ENCODE data around the gene ATP7B. TPM values are rescaled to one million over a fixed set of nuclear protein-coding genes. Genes with fewer than 3 reads are reported as not detected.
"Not testable (repeated sequence)": the region's sequence is repeated elsewhere in the genome, so short reads cannot be mapped to it uniquely, and the experiment has no call there.

The ATP7B gene
- polyA plus RNA-seq (2013, experiment 1 of 2) = 3.2 TPM
- 4.1 TPM for polyA plus RNA-seq (2013, experiment 2 of 2)

DNA sequence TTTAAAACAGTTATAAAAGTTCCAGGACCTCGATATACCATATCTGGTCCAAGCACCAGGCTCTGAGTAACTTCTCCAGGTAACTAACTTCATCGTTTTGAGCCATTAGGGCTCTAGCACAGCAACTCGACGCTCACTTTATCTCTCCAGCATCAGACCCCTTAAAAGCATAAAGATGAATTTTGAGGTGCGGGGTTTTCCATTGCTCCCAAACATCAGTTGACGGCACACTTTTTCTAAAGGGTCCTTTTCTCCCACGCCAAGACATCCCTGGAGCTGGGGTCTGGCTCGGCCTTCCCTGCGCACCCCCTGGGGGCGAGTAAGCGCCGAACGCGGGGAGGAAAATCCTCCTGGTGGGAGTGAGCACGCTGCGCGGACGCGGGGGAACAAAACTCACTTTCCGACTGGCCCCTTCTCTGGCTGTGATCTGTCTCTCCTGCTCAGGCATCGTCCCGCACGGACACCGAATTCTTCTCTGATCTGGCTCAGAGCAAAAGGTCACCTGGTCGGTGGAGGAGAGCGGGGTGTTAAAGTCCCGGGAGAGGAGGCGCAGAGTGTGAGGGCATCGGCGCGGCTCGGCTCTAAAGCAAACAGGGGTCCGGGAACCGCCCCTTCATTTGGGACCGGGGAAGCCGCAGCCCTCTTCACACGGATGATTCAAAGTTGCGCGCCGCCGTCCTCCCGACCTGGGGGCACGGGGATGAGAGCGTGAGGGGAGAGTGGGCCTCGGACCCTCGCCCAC, at the start of gene ATP7B:
Gene ATP7B, minus strand, starts transcription at position 561 of the 742 bp plus-strand sequence. Its CDS starts 113 bp downstream, at position 448.
- peak within 1 kb of the TSS; percentile 70 for H3K27ac ChIP-seq (ENCODE audit: low read depth, low read length)
- 4% methylated on average over 46 of the region's 46 CpGs for WGBS
- H3K36me3 ChIP-seq (ENCODE audit: insufficient read depth, low read length) = peaks cover 8% of the 10 kb centered on the region; the same call in 1 of the 2 replicates
- H3K4me1 ChIP-seq (ENCODE audit: insufficient read depth, low read length) = no peaks in the 10 kb centered on the region
- peak within 1 kb of the TSS; percentile 92 for H3K9ac ChIP-seq (ENCODE audit: low read depth, low read length)
- peak within 1 kb of the TSS; percentile 99 for H3K4me3 ChIP-seq (ENCODE audit: low read length)
- peaks cover 3% of the 10 kb centered on the region; the same call in 1 of the 2 replicates for H3K9me3 ChIP-seq (ENCODE audit: insufficient read depth, low read depth, low read length)
- peaks cover 26% of the 10 kb centered on the region for H3K27me3 ChIP-seq (ENCODE audit: insufficient read depth, low read length)

DNA sequence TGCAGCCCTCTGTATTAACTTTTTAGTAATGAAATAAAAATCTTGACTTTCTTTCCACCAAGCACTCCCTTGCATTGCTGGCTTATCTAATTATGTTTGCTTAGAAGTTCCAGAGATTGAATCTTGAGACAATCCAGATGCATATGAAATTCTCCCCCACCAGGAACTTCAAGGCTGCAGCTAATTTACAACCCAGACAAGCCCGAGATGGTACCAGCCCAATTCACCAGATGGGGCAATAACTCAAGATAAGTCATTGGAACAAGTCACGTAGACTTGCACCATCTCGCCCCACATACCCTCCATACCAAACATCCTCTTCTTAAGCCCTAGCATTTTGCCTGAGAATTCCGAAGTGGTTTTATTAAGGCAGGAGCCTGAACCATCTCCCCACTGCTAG, 42.2 kb upstream of the ATP7B start:
- peaks cover 9% of the 10 kb centered on the region; the same call in 1 of the 2 replicates for H3K4me1 ChIP-seq (ENCODE audit: insufficient read depth, low read length)
- no peak overlapping the region for H3K27ac ChIP-seq (ENCODE audit: low read depth, low read length)
- 87% methylated on average over 4 of the region's 4 CpGs for WGBS
- no peaks in the 10 kb centered on the region for H3K9me3 ChIP-seq (ENCODE audit: insufficient read depth, low read depth, low read length)
- no peaks in the 10 kb centered on the region for H3K36me3 ChIP-seq (ENCODE audit: insufficient read depth, low read length)
- H3K9ac ChIP-seq (ENCODE audit: low read depth, low read length) = no peak overlapping the region
- H3K4me3 ChIP-seq (ENCODE audit: low read length) = no peak overlapping the region
- no peaks in the 10 kb centered on the region for H3K27me3 ChIP-seq (ENCODE audit: insufficient read depth, low read length)

DNA sequence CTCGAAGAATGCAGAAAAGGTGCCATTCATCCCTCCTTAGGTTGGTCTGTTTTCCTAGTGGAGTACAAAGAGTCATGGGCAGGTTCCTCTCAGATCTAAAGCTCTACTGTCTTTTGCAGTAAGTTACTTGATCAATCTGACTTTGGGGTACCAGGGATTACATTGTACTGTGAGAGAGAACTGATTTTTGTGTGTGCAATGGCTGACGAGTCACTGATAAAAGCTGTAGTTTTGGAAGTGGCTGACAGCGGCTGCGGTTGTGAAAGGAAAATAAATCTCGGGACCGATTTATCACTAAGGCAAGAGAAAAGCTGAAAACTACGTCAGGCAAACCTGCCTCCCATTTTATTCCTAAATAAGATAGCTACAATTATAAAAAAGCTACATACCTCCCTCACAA, 40.1 kb upstream of the ATP7B start:
- Histone ChIP-seq H3K9me3 (ENCODE audit: insufficient read depth, low read depth, low read length) (no peaks in the 10 kb centered on the region), H3K9ac (ENCODE audit: low read depth, low read length) (no peak overlapping the region), H3K4me3 (ENCODE audit: low read length) (no peak overlapping the region), H3K27ac (ENCODE audit: low read depth, low read length) (no peak overlapping the region), H3K27me3 (ENCODE audit: insufficient read depth, low read length) (no peaks in the 10 kb centered on the region), H3K4me1 (ENCODE audit: insufficient read depth, low read length) (peaks cover 9% of the 10 kb centered on the region; the same call in 1 of the 2 replicates), H3K36me3 (ENCODE audit: insufficient read depth, low read length) (no peaks in the 10 kb centered on the region)
- WGBS = 92% methylated on average over 7 of the region's 7 CpGs

DNA sequence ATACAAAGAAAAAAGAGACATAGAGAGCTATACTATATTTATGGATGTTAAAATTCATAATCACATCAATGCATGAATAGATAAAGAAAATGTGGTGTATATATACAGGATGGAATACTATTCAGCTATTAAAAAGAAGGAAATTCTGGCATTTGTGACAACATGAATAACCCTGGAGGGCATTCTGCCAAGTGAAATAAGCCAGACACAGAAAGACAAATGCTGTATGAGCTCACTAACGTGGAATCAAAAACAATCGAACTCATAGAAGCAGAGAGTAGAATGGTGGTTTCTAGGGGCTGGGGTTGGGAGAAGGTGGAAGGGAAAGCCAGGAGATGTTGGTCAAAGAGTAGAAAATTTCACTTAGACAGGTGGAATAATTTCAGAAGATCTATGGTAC, 37.3 kb upstream of the ATP7B start:
- Histone ChIP-seq H3K36me3 (ENCODE audit: insufficient read depth, low read length) (no peaks in the 10 kb centered on the region), H3K27ac (ENCODE audit: low read depth, low read length) (no peak overlapping the region), H3K27me3 (ENCODE audit: insufficient read depth, low read length) (no peaks in the 10 kb centered on the region), H3K9ac (ENCODE audit: low read depth, low read length) (no peak overlapping the region), H3K4me3 (ENCODE audit: low read length) (no peak overlapping the region), H3K4me1 (ENCODE audit: insufficient read depth, low read length) (peaks cover 9% of the 10 kb centered on the region; the same call in 1 of the 2 replicates), H3K9me3 (ENCODE audit: insufficient read depth, low read depth, low read length) (no peaks in the 10 kb centered on the region)
- 97% methylated on average over 2 of the region's 2 CpGs for WGBS

DNA sequence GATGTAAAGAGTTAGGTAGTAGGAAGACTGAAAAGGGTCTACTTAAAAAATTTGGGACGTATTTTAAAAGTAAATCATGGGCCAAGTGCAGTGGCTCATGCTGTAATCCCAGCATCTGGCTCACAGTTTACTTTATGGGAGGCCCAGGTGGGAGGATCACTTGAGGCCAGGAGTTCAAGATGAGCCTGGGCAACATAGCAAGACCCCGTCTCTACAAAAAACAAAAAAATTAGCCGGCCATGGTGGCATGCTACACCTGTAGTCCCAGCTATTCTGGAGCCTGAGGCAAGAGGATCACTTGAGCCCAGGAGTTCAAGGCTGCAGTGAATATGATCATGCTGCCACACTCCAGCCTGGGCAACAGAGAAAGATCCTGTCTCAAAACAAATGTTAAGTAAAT, 36.2 kb upstream of the ATP7B start:
- Histone ChIP-seq H3K4me3 (ENCODE audit: low read length) (no peak overlapping the region), H3K9ac (ENCODE audit: low read depth, low read length) (no peak overlapping the region), H3K4me1 (ENCODE audit: insufficient read depth, low read length) (peaks cover 9% of the 10 kb centered on the region; the same call in 1 of the 2 replicates), H3K27ac (ENCODE audit: low read depth, low read length) (no peak overlapping the region), H3K36me3 (ENCODE audit: insufficient read depth, low read length) (no peaks in the 10 kb centered on the region), H3K27me3 (ENCODE audit: insufficient read depth, low read length) (no peaks in the 10 kb centered on the region), H3K9me3 (ENCODE audit: insufficient read depth, low read depth, low read length) (no peaks in the 10 kb centered on the region)
- WGBS = 92% methylated on average over 3 of the region's 3 CpGs

DNA sequence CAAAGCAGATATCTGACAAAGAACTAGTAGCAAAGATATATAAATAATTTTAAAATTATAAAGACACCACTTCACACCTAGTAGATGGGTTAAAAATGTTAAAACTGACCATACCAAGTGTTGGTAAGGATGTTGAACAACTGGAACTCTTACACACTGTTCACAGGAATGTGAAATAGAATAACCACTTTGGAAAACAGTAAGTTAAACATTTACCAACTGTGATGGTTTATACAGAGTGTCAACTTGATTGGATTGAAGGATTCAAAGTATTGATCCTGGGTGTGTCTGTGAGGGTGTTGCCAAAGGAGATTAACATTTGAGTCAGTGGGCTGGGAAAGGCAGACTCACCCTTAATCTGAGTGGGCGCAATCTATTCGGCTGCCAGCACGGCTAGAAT, 32.4 kb upstream of the ATP7B start:
- Histone ChIP-seq H3K4me1 (ENCODE audit: insufficient read depth, low read length) (no peaks in the 10 kb centered on the region), H3K36me3 (ENCODE audit: insufficient read depth, low read length) (no peaks in the 10 kb centered on the region), H3K27ac (ENCODE audit: low read depth, low read length) (no peak overlapping the region), H3K4me3 (ENCODE audit: low read length) (no peak overlapping the region), H3K27me3 (ENCODE audit: insufficient read depth, low read length) (no peaks in the 10 kb centered on the region), H3K9ac (ENCODE audit: low read depth, low read length) (no peak overlapping the region), H3K9me3 (ENCODE audit: insufficient read depth, low read depth, low read length) (no peaks in the 10 kb centered on the region)
- 95% methylated on average over 3 of the region's 3 CpGs for WGBS

DNA sequence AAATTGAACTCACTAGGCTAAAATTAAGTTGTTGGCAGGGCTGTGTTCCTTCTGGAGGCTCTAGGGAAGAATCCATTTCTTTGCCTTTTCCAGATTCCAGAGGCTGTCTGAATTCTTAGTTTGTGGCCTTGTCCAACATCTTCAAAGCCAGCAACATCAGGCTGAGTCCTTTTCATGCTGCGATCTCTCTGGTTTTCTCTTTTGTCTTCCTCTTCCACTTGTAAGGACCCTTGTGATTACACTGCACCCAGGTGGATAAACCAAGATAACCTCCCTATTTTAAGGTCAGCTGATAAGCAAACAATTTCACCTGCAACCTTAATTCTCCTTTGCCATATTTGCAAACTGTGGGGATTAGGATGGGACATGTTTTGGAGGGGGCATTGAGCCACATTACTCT, 24.8 kb upstream of the ATP7B start:
- Histone ChIP-seq H3K27me3 (ENCODE audit: insufficient read depth, low read length) (no peaks in the 10 kb centered on the region), H3K36me3 (ENCODE audit: insufficient read depth, low read length) (no peaks in the 10 kb centered on the region; the same call in 1 of the 2 replicates), H3K27ac (ENCODE audit: low read depth, low read length) (no peak overlapping the region), H3K4me3 (ENCODE audit: low read length) (no peak overlapping the region), H3K9ac (ENCODE audit: low read depth, low read length) (no peak overlapping the region), H3K4me1 (ENCODE audit: insufficient read depth, low read length) (no peaks in the 10 kb centered on the region), H3K9me3 (ENCODE audit: insufficient read depth, low read depth, low read length) (no peaks in the 10 kb centered on the region)
- 83% methylated on average over 1 of the region's 1 CpG for WGBS

DNA sequence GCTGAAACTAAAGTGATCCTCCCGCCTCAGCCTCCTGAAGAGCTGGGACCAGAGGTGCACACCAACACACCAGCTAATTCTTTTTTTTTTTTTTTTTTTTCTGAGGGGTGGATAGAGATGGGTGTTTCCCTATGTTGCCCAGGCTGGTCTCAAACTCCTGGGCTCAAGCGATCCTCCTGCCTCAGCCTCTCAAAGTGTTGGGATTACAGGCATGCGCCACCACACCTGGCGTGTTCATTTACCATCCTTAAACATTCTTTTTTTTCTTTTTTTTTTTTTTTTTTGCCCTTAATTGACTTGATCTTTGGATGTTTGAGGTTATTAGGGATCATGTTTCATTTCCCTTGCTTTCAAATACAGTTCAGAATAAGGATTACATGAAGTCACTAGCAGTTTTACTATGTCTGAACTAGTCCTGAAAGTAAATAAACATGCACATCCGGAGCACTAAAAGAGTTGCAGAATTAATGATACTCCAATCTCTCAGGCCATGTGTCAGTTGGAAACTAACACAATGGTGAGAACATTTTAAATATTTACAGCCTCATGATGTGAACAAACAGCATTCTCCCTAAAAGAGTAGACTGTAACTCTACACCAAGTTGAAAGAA, 23.5 kb upstream of the ATP7B start:
- no peak overlapping the region for H3K27ac ChIP-seq (ENCODE audit: low read depth, low read length)
- H3K36me3 ChIP-seq (ENCODE audit: insufficient read depth, low read length) = peaks cover 3% of the 10 kb centered on the region; the same call in 1 of the 2 replicates
- H3K27me3 ChIP-seq (ENCODE audit: insufficient read depth, low read length) = no peaks in the 10 kb centered on the region
- H3K4me1 ChIP-seq (ENCODE audit: insufficient read depth, low read length) = no peaks in the 10 kb centered on the region
- 94% methylated on average over 4 of the region's 5 CpGs for WGBS
- H3K4me3 ChIP-seq (ENCODE audit: low read length) = no peak overlapping the region
- H3K9me3 ChIP-seq (ENCODE audit: insufficient read depth, low read depth, low read length) = peaks cover 4% of the 10 kb centered on the region
- no peak overlapping the region for H3K9ac ChIP-seq (ENCODE audit: low read depth, low read length)

DNA sequence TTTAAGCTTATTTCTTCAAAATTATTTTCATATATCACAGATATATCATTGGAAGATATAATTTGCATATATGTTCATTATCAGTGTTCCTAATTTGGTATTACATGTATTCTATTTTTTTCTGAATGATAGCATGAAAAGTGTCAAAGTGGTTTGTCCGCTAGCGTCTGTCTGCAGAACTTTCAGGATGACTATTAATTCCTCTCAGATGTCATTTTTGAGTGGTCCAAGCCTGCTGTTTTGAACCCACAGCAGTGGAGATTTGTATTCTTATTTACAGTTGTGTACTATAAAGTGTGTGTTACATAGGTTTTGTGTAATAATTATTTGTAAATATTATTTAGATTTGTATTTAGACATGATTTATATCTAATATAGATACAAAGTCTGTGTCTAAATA, 21.8 kb upstream of the ATP7B start:
- no peak overlapping the region for H3K4me3 ChIP-seq (ENCODE audit: low read length)
- no peaks in the 10 kb centered on the region for H3K4me1 ChIP-seq (ENCODE audit: insufficient read depth, low read length)
- WGBS = 97% methylated on average over 2 of the region's 2 CpGs

DNA sequence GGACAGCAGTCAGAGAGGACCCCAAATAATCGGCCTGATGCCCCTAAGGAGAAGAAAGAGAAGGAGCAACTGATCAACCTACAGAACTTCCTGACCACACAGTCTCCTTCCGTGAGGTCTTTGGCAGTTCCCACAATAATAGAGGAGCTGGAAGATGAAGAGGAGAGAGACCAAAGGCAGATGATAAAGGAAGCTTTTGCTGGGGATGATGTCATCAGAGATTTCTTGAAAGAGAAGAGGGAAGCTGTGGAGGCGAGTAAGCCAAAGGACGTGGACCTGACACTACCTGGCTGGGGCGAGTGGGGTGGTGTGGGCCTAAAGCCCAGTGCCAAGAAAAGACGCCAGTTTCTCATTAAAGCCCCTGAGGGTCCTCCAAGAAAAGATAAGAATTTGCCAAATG, 19.2 kb upstream of the ATP7B start:
- not testable (repeated sequence) for H3K4me1 ChIP-seq (ENCODE audit: insufficient read depth, low read length); H3K27me3 ChIP-seq (ENCODE audit: insufficient read depth, low read length); H3K9ac ChIP-seq (ENCODE audit: low read depth, low read length); H3K27ac ChIP-seq (ENCODE audit: low read depth, low read length); H3K4me3 ChIP-seq (ENCODE audit: low read length)
- Histone ChIP-seq H3K9me3 (ENCODE audit: insufficient read depth, low read depth, low read length) (peaks cover 38% of the 10 kb centered on the region), H3K36me3 (ENCODE audit: insufficient read depth, low read length) (peaks cover 44% of the 10 kb centered on the region)
- WGBS = 96% methylated on average over 6 of the region's 6 CpGs

More for the DNA sequence above, 21.8 kb upstream of the ATP7B start:
- peaks cover 20% of the 10 kb centered on the region for H3K36me3 ChIP-seq (ENCODE audit: insufficient read depth, low read length)
- no peak overlapping the region for H3K9ac ChIP-seq (ENCODE audit: low read depth, low read length)
- no peak overlapping the region for H3K27ac ChIP-seq (ENCODE audit: low read depth, low read length)
- H3K9me3 ChIP-seq (ENCODE audit: insufficient read depth, low read depth, low read length) = peaks cover 19% of the 10 kb centered on the region
- H3K27me3 ChIP-seq (ENCODE audit: insufficient read depth, low read length) = no peaks in the 10 kb centered on the region

DNA sequence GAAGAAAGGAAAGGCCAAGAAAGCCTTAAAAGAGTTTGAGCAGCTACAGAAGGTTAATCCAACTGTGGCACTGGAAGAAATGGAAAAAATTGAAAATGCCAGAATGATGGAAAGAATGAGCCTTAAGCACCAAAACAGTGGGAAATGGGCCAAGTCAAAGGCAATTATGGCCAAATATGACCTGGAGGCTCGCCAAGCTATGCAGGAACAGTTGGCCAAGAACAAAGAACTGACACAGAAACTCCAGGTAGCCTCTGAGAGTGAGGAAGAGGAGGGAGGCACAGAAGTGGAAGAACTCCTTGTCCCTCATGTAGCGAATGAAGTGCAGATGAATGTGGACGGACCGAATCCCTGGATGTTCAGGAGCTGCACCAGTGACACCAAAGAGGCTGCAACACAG, 18.3 kb upstream of the ATP7B start:
- H3K9me3 ChIP-seq (ENCODE audit: insufficient read depth, low read depth, low read length) = peaks cover 38% of the 10 kb centered on the region
- H3K4me3 ChIP-seq (ENCODE audit: low read length) = no peak overlapping the region
- H3K27ac ChIP-seq (ENCODE audit: low read depth, low read length) = no peak overlapping the region
- peaks cover 52% of the 10 kb centered on the region for H3K36me3 ChIP-seq (ENCODE audit: insufficient read depth, low read length)
- WGBS = 95% methylated on average over 4 of the region's 4 CpGs
- H3K4me1 ChIP-seq (ENCODE audit: insufficient read depth, low read length) = no peaks in the 10 kb centered on the region
- H3K27me3 ChIP-seq (ENCODE audit: insufficient read depth, low read length) = no peaks in the 10 kb centered on the region
- no peak overlapping the region for H3K9ac ChIP-seq (ENCODE audit: low read depth, low read length)
